GM03348 (cell line): ENCODE results near the gene CST9.
A peak's percentile ranks its signal among the peaks of the same experiment; 100 is the strongest.
"Not testable (repeated sequence)": the region's sequence is repeated elsewhere in the genome, so short reads cannot be mapped to it uniquely, and the experiment has no call there.

Experiments
- DNase-seq: peaks from one replicate; pipeline ENCODE4 v3.0.0; 2012; ENCODE audit warnings: low spot score

The CST9 gene

DNA sequence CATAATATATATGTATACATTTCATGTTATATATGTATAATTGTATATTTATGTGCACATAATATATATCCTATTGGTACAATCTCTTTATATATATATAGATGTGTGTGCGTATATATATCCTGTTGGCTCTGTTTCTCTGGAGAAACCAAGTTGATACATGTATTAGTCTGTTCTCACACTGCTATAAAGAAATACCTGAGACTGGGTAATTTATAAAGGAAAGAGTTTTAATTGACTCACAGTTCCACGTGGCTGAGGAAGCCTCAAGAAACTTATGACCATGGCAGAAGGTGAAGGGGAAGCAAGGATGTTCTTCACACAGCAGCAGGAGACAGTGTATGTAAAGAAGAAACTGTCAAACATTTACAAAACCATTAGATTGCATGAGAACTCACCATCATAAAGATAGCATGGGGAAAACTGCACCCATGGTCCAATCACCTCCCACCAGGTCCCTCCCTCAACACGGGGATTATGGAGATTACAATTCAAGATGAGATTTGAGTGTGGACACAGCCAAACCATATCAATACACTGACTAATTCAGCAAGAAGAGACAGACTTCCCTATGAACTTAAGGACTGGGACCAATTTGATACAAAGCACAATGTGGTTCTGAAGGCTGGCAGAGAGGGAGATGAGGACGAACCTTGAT is 18.1 kb upstream of the CST9 start:
- no peak for DNase-seq

DNA sequence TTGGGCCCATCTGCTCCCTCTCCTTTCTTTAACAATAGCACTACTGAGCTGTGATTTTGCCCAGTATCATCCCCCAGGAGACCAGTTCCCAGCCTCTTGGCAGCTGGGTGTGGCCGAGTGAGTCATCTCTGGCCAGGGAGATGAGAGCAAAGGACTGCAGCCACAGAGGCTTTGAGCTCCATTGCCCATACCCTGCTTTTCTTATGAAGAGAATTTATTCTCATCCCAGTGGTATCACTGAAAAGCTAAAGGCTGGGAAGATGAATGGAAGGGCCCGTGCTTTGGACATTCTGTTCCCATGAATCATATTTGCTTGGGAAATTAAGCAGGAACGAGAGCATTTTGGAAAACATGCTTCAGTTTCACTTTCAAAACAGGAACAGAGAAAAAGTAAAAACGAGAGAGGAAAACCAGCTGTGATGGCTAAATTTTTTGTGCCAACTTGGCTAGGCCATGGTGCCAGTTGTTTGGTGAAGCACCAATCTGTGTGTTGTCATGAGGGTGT is 17.2 kb upstream of the CST9 start:
- DNase-seq = peak; percentile 90

DNA sequence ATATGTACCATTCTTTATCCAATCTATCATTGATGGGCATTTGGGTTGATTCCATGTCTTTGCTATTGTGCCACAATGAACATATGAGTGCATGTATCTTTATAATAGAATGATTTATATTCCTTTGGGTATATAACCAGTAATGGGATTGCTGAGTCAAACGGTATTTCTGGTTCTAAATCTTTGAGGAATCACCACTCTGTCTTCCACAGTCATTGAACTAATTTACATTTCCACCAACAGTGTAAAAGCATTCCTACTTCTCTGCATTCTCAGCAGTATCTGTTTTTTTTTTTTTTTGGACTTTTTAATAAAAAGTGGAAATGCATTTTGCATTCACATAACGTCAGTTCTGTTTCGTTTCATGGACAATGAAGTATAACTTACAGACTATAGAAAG is 16.7 kb upstream of the CST9 start:
- DNase-seq = not testable (repeated sequence)

DNA sequence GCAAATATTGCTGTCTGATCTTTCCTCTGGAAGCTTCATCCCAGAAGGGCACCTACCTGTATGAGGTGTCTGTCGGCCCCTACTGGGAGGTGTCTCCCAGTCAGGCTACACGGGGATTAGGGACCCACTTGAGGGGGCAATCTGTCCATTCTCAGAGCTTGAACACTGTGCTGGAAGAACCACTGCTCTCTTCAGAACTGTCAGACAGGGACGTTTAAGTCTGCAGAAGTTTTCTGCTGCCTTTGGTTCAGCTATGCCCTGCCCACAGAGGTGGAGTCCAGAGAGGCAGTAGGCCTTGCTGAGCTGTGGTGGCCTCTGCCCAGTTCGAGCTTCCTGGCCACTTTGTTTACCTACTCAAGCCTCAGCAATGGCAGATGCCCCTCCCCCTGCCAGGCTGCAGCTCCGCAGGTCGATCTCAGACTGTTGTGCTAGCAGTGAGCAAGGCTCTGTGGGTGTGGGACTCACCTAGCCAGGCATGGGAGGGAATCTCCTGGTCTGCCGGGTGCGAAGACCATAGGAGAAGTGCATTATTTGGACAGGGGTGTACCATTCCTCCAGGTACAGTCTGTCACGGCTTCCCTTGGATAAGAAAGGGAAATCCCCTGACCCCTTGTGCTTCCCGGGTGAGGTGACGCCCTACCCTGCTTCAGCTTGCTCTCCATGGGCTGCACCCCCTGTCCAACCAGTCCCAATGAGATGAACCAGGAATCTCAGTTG is 15.1 kb upstream of the CST9 start:
- DNase-seq = not testable (repeated sequence)

- DNase-seq = no peak
Measured at GRCh38 chr20:23614163-23614562, 8.4 kb upstream of the CST9 start.

DNA sequence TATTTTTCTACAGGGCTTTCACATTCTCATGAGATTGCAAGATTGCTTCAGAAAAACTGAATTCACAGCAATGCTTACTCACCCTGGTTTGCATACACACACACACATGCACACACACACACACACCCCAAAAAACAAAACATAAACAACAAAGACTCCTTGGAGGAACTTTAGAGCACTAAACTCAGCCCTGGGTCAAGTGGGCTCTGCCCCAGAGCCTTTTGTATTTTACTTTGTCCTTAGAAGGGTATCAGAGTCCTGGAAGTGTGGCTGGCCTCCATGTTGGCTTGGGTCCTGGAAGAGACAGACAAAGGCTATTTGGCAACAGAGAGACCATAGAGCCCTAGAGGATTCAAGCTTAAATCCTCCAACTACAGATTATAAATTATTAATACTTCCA is 8.0 kb upstream of the CST9 start:
- no peak for DNase-seq

DNA sequence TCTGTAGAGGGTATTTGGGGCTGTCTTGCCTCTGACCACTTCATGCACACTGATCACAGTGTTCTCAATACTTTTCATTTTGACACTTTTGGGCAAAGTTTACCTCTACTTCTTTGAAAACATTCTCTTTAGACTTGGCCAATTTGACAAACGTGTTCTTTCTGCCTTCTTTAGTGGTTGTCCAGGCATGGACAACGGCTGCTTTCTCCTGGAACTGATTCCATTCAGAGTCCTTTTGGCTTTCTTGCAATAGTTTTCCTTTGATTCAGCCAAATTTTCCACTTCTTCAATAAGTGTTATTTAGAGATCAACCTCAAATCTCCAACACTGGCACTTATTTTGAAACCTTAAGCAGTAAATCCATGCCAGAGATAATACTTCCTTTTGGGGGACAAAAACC is 6.7 kb upstream of the CST9 start:
- no peak for DNase-seq

GRCh38 chr20:23609486-23610109 is 3.9 kb upstream of the CST9 start:
- DNase-seq = no peak

DNA sequence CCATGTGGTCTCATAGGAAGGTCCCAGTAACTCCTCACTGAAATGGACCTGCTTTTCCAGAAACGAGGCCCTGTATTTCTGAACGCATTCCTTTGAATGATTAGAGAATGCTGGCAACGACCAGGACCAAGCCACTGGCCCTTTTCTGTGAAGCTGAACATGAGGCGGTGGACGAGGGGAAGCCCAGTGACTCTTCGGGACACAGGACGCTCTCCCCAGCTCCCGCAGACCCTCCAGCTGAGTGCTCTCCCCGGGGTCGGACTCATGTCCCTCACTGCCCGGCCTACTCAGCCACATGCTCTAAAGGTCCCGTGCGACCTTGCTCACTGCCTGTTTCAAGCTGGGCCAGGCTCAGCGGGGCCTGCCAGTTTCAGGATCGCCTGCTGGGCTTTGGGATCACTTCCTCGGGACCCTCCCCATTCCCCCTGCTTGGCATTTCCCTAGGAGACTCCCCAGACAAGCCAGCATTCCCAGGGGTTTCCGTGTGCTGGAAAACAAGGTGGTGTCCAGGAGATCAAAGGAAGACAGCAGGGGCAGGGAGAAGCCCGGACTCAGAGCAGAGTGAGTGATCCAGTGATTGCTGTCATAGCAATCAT is 2.6 kb upstream of the CST9 start:
- no peak for DNase-seq

GRCh38 chr20:23607497-23608245 is 2.0 kb upstream of the CST9 start:
- DNase-seq = no peak

GRCh38 chr20:23606652-23607049 is 934 bp upstream of the CST9 start:
- DNase-seq = peak; percentile 93

GRCh38 chr20:23604306-23604705 is 1.4 kb downstream of the CST9 start:
- no peak for DNase-seq

DNA sequence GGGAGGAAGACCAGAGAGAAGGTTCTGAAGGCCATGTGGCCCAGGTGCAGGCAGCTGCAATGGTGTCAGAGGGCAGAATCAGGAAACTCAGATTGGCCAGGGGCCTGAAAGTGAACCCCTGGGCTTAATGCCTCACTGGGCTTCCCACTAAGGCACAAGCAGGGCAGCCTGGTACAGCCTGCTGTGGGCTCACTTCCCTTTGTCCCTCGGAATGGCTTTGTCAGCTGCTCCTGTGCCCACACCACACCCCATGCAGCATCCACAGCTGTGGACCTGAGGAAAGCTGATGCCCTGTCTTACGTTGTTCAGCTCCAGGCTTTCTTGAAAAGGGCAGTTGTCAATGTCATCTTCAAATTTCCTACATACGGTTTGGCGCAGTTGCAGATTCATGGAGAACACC is 2.4 kb downstream of the CST9 start:
- no peak for DNase-seq

- DNase-seq = peak; percentile 2
Measured at GRCh38 chr20:23602699-23603098, 3.0 kb downstream of the CST9 start.

- DNase-seq = peak; percentile 2
Measured at GRCh38 chr20:23602241-23602640, 3.5 kb downstream of the CST9 start.

DNA sequence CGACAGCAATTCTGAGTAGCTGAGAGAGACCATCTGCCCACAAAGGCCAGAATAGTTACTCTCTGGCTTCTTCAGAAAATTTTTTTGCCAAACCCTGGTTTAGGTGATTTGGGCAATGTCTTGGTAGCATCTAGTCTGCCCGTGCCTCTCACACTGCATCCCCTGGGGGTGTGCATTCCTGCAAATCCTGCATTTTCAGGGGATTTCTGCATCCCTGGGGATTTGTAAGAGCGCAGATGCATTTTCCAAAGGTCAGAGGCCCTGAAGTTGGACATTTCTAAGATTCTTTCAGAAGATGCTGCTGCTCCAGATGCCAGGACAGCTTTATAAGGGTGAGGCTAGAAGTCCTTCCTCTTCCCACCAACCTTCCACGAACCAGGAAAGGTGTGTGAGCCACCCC is 4.0 kb downstream of the CST9 start:
- DNase-seq = no peak

DNA sequence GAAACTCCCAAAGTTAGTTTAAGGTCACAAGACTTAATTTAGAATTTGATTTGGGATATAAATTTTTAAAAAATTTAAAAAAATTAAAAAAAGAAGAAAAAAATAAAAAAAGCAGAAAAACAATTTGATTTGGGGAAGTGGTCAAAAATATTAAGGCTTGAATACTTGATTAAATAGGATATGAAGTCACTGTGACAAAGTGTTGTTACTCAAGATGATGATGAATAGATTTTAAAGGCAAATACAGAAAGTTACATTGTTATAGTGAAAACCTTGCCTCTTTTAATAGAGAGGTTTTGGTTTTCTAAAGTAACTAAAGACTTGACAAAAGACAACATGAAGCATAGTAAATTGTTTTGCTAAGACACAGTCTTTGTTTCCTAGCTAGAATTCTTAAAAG is 7.2 kb downstream of the CST9 start:
- no peak for DNase-seq

DNA sequence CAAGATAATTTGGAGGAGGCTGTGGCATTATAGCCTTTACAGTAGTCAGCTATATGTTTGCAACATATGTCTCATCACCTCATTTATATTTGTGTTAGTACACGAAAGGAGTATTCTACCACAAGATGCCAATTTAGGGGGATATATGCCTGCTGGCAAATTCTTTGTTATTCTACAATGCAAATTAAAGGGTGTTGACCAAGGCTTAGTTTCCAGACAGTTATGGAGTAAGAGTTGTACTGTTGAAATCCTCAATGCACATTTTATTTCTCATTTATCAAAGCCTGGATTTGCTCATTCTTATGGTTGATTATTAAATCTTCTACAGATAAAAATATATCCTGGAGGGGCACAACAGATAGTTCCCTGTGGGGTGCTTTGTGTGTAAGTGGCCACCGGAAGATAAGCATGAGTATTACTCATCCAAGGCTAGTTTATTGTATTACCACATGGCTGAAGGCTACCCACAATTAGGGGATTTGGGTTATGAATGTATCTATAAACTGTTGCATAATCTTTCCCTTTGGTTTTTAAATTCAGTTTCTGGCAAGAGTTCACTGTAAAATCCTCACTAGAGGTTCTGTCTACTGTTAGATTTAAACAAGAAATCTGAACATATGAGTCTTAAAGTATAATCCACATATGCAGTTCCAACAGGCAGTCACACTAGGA is 9.0 kb downstream of the CST9 start:
- no peak for DNase-seq

GRCh38 chr20:23595941-23596340 is 9.8 kb downstream of the CST9 start:
- no peak for DNase-seq

- peak; percentile 2 for DNase-seq
Measured at GRCh38 chr20:23588434-23589403, 17.0 kb downstream of the CST9 start.
